ENCODE results near the gene ARMC2.

DNA sequence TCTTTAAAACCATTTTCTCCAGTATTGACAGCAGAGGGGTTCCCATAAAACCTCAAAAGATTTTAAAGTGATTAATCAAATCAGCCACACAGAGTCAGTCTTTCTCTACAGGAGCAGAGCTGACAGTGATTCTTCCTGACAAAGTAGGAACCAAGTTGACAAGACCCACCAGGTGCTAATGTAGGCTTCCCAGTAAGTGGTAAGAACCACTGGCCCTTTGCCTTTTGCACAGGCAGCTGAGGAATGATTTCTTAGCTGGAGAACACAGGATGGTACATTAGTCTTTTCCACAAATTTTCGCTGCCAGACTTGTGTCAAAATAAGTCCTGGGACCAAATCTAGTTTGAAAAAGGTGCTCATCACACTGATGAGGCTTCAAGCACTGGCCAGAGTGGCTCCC lies 95.8 kb downstream of the ARMC2 start:
- TF ChIP-seq CTCF (IDR thresholded peaks at IDR 0.05), result no peak
- TF ChIP-seq EP300 (IDR thresholded peaks at IDR 0.05), result no peak
- no peak for TF ChIP-seq TP53 (CRISPR knock-in tag; IDR thresholded peaks at IDR 0.05)
- TF ChIP-seq, protein P1, sequence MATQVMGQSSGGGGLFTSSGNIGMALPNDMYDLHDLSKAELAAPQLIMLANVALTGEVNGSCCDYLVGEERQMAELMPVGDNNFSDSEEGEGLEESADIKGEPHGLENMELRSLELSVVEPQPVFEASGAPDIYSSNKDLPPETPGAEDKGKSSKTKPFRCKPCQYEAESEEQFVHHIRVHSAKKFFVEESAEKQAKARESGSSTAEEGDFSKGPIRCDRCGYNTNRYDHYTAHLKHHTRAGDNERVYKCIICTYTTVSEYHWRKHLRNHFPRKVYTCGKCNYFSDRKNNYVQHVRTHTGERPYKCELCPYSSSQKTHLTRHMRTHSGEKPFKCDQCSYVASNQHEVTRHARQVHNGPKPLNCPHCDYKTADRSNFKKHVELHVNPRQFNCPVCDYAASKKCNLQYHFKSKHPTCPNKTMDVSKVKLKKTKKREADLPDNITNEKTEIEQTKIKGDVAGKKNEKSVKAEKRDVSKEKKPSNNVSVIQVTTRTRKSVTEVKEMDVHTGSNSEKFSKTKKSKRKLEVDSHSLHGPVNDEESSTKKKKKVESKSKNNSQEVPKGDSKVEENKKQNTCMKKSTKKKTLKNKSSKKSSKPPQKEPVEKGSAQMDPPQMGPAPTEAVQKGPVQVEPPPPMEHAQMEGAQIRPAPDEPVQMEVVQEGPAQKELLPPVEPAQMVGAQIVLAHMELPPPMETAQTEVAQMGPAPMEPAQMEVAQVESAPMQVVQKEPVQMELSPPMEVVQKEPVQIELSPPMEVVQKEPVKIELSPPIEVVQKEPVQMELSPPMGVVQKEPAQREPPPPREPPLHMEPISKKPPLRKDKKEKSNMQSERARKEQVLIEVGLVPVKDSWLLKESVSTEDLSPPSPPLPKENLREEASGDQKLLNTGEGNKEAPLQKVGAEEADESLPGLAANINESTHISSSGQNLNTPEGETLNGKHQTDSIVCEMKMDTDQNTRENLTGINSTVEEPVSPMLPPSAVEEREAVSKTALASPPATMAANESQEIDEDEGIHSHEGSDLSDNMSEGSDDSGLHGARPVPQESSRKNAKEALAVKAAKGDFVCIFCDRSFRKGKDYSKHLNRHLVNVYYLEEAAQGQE (IDR thresholded peaks at IDR 0.05), result no peak
- TF ChIP-seq, protein P2, sequence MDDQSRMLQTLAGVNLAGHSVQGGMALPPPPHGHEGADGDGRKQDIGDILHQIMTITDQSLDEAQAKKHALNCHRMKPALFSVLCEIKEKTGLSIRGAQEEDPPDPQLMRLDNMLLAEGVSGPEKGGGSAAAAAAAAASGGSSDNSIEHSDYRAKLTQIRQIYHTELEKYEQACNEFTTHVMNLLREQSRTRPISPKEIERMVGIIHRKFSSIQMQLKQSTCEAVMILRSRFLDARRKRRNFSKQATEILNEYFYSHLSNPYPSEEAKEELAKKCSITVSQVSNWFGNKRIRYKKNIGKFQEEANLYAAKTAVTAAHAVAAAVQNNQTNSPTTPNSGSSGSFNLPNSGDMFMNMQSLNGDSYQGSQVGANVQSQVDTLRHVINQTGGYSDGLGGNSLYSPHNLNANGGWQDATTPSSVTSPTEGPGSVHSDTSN (IDR thresholded peaks at IDR 0.05), result no peak
- TF ChIP-seq GATA3 (IDR thresholded peaks at IDR 0.05; ENCODE audit: borderline replicate concordance), result no peak
- TF ChIP-seq CEBPB (IDR thresholded peaks at IDR 0.05), result no peak
- no peak for TF ChIP-seq HDAC2 (IDR thresholded peaks at IDR 0.05)
